Neural crest cell (in vitro differentiated cells): ENCODE results near the gene KLK10. TPM values are rescaled to one million over a fixed set of nuclear protein-coding genes. Genes with fewer than 3 reads are reported as not detected.

Source experiments
- DNase-seq: peaks from one replicate; pipeline ENCODE4 v3.0.0; 2021; ENCODE audit warnings: low read depth, mixed read lengths, low spot score
- H3K27ac Mint-ChIP-seq: one replicate; pipeline ENCODE4 v1.8.0; 2021; ENCODE audit warnings: mild to moderate bottlenecking, mixed read lengths; ENCODE audit not compliant: unreplicated experiment
- H3K27me3 Mint-ChIP-seq: 2 replicates; pipeline ENCODE4 v1.8.0; 2021; ENCODE audit warnings: low read depth, mild to moderate bottlenecking, mixed read lengths
- H3K36me3 Mint-ChIP-seq: 2 replicates; pipeline ENCODE4 v1.8.0; 2021; ENCODE audit warnings: low read depth, mild to moderate bottlenecking, mixed read lengths
- H3K4me1 Mint-ChIP-seq: 2 replicates; pipeline ENCODE4 v1.8.0; 2021; ENCODE audit warnings: mixed read lengths
- H3K4me3 Mint-ChIP-seq: one replicate; pipeline ENCODE4 v1.8.0; 2021; ENCODE audit warnings: mild to moderate bottlenecking, mixed read lengths
- H3K9me3 Mint-ChIP-seq: 2 replicates; pipeline ENCODE4 v1.8.0; 2021; ENCODE audit warnings: mixed read lengths
- CTCF ChIP-seq: fragments of 200-600 bp; sonication (generic); conservative IDR thresholded peaks from 2 replicates; pipeline ENCODE4 v1.5.0; 2021; ENCODE audit warnings: antibody characterized with exemption, mild to moderate bottlenecking
- total RNA-seq: library from RNA; stranded (reverse); gene quantifications from 2 replicates; pipeline ENCODE4 v1.2.1, GENCODE V29; 2021

KLK10 gene
- total RNA-seq, 1 donor from 2014 or later = not detected

DNA sequence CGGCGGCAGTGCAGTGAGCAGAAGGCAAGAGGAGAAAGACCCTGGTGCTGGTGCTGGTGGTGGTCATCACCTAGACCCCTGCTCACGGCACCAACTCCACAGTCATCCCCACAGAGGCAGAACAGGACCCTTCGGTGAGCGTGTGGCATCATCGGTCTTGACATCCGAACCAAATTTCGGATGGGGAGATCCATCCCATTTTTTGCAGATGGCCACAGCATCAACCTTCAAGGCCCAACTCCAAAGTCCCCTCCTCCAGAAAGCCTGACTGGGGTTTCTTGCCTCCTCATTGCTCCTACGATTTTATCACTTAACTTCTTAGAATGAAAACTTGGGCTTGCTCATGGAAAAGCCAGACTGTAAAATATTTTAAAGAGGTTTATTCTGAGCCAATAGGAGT is 24.0 kb upstream of the KLK10 start:
- TF ChIP-seq CTCF = no peak
- Mint-ChIP-seq H3K4me3 (no peak overlapping the region), H3K9me3 (no peaks in the 10 kb centered on the region), H3K36me3 (no peaks in the 10 kb centered on the region), H3K27me3 (peaks cover 27% of the 10 kb centered on the region), H3K4me1 (no peaks in the 10 kb centered on the region), H3K27ac (no peak overlapping the region)
- DNase-seq = no peak

DNA sequence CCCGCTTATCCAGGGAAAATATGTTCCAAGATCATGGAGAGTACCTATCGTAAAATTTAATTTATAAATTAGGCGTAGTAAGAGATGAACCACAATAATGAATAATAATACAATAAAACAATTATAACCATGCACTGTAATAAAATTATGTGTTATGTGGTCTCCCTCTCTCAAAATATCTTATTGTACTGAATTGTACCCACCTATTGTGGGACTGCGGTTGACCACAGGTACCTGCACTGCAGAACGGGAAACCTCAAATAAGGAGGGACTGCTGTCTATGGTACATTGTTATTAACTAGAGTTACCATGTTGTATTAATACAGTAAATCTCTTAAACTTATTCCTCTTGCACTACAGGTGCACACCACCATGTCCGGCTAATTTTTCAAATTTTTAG is 20.6 kb upstream of the KLK10 start:
- no peak for TF ChIP-seq CTCF
- no peaks in the 10 kb centered on the region for H3K36me3 Mint-ChIP-seq

DNA sequence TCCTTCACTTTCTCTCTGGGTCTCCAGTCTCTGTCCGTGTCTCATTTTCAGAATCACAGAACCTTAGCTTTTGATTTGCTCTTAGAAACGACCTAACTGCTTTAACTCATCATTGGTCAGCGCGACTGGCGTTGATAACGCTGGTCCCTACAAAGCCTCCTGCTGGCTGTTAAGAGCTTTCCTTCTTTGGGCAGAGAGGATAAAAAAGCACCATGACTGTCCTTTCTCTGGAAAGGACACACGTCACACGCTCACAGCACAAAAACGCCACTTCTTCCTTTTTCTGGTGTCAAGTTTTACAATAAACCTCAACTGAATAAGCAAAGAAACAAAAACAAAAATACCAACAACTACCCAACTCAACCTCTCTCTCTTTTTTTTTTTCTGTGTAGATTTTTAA is 17.0 kb upstream of the KLK10 start:
- H3K4me1 Mint-ChIP-seq = no peaks in the 10 kb centered on the region
- no peak for TF ChIP-seq CTCF
- H3K27ac Mint-ChIP-seq = no peak overlapping the region
- no peaks in the 10 kb centered on the region for H3K36me3 Mint-ChIP-seq
- H3K4me3 Mint-ChIP-seq = no peak overlapping the region
- no peaks in the 10 kb centered on the region for H3K9me3 Mint-ChIP-seq
- DNase-seq = no peak
- H3K27me3 Mint-ChIP-seq = peaks cover 19% of the 10 kb centered on the region

More for the DNA sequence above, 20.6 kb upstream of the KLK10 start:
- H3K27me3 Mint-ChIP-seq = peaks cover 12% of the 10 kb centered on the region
- H3K27ac Mint-ChIP-seq = no peak overlapping the region
- DNase-seq = no peak
- no peak overlapping the region for H3K4me3 Mint-ChIP-seq
- no peaks in the 10 kb centered on the region for H3K4me1 Mint-ChIP-seq
- H3K9me3 Mint-ChIP-seq = no peaks in the 10 kb centered on the region

GRCh38 chr19:51034704-51035103 is 15.2 kb upstream of the KLK10 start, which contains the start of gene KLK12:
Gene KLK12 (minus strand): TSS chr19:51035002. CDS start chr19:51034621, 381 bp downstream.
- H3K4me1 Mint-ChIP-seq = no peaks in the 10 kb centered on the region
- H3K36me3 Mint-ChIP-seq = no peaks in the 10 kb centered on the region
- no peak within 1 kb of the TSS for H3K4me3 Mint-ChIP-seq
- DNase-seq = no peak
- H3K27ac Mint-ChIP-seq = no peak within 1 kb of the TSS
- peaks cover 23% of the 10 kb centered on the region for H3K27me3 Mint-ChIP-seq
- H3K9me3 Mint-ChIP-seq = peaks cover 5% of the 10 kb centered on the region
- TF ChIP-seq CTCF = no peak

DNA sequence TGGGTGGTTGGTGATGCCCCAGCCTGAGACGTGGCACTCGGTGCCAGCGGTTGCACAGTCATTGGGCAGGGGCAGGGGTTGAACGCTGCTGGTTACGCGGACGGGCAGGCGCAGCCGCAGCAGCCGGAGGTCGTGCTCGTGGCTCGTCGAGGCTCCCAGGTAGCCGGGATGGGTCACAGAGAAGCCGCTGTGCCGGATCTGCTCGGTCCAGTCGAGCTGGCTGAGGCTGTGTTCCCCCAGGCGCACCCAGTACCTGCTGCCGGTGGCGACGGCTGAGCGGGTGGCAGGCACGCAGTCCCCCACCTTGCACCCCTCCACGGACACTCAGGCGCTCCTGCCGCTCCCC is 12.3 kb upstream of the KLK10 start:
- H3K27me3 Mint-ChIP-seq = peaks cover 33% of the 10 kb centered on the region
- peaks cover 5% of the 10 kb centered on the region for H3K9me3 Mint-ChIP-seq
- no peak for DNase-seq
- H3K4me1 Mint-ChIP-seq = no peaks in the 10 kb centered on the region
- no peak for TF ChIP-seq CTCF
- no peak overlapping the region for H3K4me3 Mint-ChIP-seq
- no peaks in the 10 kb centered on the region for H3K36me3 Mint-ChIP-seq
- no peak overlapping the region for H3K27ac Mint-ChIP-seq
